AG10803 (cell line): ENCODE measurements around the gene SEMG2.

Experiments
- DNase-seq: peaks from one replicate; pipeline ENCODE4 v3.0.0; 2010; ENCODE audit warnings: low read depth
- H3K4me3 ChIP-seq: 2 replicates; pipeline ENCODE4 v1.5.1; 2011; ENCODE audit warnings: mild to moderate bottlenecking, low read length, control low read depth
- CTCF ChIP-seq: conservative IDR thresholded peaks from 2 replicates; pipeline ENCODE4 v1.5.1; 2011; ENCODE audit warnings: mild to moderate bottlenecking, low read length, control low read depth, inconsistent platforms

Gene SEMG2

DNA sequence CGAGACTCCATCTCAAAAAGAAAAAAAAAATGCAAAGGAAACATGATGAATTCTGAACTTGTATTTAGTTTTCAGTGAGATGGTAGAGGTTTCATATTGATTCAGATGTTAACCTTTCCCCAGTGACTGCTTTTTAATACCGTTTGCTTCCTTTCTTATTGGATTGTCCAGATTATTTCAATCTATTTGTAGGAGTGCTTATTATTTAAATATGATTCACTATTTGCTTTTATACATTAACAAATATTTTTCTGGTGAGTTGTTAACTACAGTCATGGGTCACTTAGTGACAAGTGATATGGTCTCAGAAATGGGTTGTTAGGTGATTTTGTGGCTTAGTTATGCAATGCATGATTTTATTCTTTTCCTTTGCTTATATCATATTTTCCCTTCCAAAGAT, 38.1 kb upstream of the SEMG2 start:
- H3K4me3 ChIP-seq, result no peak overlapping the region
- TF ChIP-seq CTCF, result no peak
- no peak for DNase-seq

DNA sequence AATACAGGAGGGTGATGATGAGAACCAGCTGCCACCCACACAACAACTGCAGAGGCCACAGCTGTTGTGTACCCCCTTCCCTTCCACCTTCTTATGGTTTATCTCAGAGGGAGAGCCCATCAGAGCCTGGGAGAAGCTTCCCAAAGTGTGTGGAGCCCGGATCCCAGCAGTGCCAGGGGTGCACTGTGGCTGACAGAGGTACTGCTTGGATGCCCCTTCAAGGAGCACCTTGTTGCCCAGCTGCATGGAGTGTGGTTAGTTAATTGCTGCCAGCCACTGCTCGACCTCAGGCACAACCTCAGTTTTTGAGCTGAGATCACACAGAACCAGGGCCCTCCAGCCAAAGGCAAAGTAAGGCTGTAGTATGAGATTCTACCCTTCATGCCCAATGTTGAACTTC, 33.5 kb upstream of the SEMG2 start:
- no peak for DNase-seq
- no peak for TF ChIP-seq CTCF
- H3K4me3 ChIP-seq, result no peak overlapping the region

DNA sequence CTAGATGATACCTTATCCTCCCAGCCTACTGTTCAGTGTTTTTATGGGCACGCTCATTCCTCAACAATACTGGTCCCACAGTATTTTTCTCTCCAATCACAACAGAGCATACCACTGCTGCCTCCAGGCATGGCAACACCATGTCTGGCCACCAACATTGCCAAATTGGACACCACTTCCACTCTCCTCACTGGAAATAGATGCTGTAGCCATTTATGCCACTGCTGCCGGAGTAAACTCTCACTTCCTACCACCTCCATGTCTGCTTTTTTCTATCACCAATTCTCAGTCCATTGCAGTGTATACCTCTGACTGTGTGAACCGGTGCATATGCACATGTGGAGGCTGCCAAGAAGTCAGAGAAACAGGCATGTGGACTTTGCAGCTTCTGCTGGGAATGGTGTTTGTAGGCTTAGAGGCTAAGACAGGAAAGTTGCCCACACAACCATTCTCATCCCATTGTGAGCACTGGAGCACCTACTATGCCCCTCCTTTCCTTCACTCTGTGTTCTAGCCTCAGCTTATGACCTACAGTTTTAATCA, 32.0 kb upstream of the SEMG2 start:
- no peak for TF ChIP-seq CTCF
- no peak for DNase-seq
- H3K4me3 ChIP-seq, result no peak overlapping the region

DNA sequence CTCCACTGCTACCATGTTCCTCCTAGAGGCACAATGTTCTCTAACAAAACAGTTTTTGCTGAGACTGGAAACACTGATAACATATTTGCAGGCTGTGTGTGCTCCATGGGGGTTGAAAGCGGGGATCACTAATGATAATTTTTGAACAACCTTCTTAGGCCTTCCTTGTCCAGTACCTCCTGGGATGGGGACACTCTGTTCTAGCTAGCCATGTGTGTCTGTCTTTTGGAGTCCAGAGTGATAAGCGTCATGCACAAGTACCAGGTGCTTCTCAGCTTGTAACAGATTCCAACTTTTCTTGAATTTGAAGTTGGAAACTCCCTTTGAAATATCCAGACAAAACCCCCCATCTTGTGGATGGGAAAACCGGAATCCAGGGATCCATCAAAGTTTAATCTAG, 31.3 kb upstream of the SEMG2 start:
- no peak for TF ChIP-seq CTCF
- H3K4me3 ChIP-seq, result no peak overlapping the region
- no peak for DNase-seq

DNA sequence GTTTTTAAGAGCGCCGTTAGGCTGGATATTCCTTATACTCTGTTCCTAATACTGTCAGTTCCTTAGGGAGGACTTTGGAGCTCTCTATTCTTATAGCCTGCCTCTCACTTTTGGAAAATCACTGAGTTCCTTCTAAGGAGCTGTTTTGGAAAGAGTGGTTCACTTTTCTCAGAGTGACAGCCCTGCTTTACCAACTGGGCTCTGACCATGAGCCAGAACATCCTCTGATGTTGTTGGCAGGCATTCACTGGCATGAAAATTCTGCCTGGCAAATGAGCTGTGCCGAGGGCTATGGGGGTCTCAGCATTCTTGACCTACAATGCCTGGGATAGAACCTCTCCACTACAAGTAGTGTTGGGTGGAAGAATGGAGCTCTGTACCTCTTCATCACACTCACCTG, 29.2 kb upstream of the SEMG2 start:
- TF ChIP-seq CTCF, result no peak
- no peak overlapping the region for H3K4me3 ChIP-seq

DNA sequence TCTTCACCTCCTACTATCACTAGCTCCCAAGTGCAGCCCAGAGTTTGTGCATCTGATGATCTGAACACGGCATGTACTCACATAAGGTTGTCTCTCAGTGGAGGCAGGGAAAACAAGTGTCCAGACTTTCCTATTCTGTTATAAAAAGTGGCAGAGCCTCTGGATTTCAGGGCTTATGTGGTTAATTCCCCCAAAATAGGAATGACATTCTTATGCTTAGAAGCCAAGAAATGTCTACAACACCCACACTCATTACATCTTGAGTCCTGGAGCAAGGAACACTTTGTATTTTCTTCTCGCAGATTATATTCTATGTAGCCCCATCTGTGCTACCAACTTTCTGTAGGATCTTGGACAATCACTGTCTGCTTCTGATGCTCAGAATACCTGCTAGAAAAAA, 27.8 kb upstream of the SEMG2 start:
- TF ChIP-seq CTCF, result no peak
- DNase-seq, result no peak
- H3K4me3 ChIP-seq, result no peak overlapping the region

More for the DNA sequence above, 29.2 kb upstream of the SEMG2 start:
- DNase-seq, result no peak

DNA sequence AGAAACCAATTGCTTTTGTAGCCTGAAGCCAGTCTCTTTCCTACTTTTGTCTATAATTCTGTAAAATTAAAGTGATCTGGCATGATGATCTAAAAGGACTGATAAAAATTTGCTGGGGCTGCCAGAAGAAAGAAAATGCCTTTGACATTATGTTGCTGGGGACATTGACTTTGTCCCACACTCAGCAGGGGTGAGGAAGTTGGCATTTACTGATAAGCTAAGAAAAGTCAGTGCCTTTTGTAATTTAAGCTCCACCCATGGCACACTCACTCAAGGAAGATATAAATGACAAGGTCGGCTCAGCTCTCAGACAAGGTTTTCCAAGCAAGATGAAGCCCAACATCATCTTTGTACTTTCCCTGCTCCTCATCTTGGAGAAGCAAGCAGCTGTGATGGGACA, 14.4 kb upstream of the SEMG2 start, which contains the start of gene SEMG1:
Gene SEMG1 (plus strand): TSS at position 309 of the 400 bp plus-strand sequence. CDS start 21 bp downstream, at position 330.
- DNase-seq, result no peak
- H3K4me3 ChIP-seq, result no peak within 1 kb of the TSS
- TF ChIP-seq CTCF, result no peak
